ENCODE results near the gene FAM234B.

DNA sequence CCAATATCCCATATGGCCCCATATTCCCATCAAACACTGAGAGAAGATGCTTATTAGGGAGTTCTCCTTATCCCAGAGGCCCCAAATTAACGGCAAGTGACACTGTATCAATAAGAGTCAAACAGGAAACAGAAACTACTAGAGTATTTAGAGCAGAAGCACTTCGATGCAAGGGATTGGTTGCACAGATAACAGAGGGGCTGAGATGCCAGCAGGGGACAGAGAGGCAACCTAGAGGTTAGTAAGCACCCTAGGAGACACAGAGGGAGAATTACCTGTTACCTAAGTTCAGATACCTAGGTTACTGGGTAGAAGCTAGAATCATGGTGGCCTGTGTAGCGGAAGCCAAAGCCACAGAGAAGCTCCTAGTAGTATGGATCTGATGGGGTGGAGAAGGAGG, 47.0 kb upstream of the FAM234B start:
- TF ChIP-seq POLR2A (IDR thresholded peaks at IDR 0.05; ENCODE audit: low read length) = no peak
- TF ChIP-seq GATA1 (IDR thresholded peaks at IDR 0.05; ENCODE audit: low read depth, low read length) = no peak
